Measurements from ENCODE around the gene BET1.

Gene BET1

DNA sequence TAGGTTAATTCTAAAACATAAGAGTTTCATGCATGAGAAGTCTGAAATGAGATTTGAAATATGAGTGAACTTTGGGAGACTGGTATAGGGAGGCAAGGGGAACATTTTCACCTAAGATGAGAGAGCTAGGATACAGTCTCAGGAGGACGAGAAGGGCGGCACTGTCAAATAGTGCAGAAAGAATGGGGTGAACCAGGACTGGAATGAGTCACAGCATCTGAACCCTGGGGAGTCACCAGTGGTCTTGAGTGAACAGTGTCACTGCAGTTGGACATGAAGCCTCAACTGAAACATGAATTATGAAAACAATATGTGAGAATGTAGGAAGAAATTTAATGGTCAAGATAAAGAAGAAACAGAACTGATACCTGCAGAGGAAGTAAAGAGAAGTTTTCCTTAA lies 48.9 kb downstream of the BET1 start:
- no peak for DNase-seq

DNA sequence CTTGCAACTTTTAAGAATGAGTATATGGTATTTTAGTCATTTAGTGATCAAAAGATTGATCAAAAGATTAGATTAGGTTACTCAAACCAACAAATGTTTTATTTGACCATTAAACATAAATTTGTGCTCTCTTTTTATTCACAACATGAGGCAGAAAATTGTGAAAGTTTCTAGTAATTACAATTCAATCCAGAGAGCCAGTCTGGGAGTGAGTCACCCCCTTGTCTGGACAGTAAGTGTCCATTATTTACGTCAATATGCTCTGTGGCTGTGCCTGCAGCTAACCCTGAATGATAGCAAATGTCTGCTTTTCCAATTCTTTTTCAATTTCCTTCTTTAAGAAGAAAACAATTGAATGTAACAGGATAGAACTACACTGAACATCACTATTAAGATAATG lies 54.7 kb downstream of the BET1 start:
- no peak for DNase-seq

DNA sequence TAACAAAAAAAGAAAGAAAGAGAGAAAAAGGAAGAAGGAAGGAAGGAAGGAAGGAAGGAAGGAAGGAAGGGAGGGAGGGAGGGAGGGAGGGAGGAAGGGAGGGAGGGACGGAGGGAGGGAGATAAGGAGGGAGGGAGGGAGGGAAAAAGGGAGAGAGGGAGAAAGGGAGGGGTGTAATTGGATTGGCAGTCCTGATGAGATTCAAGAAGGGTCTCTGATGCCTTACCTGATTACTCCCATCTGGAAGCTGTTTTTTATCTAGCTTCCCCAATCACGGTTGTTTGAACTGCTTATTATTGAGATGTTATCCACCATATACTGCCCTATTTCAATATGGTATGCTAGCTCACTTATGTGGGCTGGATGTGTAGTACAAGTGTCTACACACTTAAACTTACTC lies 55.3 kb downstream of the BET1 start:
- DNase-seq: no peak

DNA sequence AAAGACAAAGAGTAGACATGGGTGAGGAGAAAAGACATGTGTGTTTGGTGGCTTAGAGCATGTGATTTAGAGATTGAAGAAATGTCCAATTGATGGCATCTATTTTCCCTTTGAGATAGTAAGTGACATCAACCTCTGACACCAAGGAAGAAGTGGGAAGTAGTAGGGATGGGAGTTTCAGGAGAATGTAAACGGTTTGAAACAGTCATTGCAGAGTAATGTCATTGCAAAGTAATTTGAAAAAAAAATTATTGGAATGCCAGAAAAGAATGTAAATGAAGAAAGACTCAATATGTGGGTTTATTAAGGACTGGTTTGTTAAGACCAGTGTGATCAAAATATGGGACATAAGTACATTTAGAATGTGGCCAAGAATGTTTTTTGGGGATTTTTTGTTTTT lies 56.0 kb downstream of the BET1 start:
- no peak for DNase-seq

DNA sequence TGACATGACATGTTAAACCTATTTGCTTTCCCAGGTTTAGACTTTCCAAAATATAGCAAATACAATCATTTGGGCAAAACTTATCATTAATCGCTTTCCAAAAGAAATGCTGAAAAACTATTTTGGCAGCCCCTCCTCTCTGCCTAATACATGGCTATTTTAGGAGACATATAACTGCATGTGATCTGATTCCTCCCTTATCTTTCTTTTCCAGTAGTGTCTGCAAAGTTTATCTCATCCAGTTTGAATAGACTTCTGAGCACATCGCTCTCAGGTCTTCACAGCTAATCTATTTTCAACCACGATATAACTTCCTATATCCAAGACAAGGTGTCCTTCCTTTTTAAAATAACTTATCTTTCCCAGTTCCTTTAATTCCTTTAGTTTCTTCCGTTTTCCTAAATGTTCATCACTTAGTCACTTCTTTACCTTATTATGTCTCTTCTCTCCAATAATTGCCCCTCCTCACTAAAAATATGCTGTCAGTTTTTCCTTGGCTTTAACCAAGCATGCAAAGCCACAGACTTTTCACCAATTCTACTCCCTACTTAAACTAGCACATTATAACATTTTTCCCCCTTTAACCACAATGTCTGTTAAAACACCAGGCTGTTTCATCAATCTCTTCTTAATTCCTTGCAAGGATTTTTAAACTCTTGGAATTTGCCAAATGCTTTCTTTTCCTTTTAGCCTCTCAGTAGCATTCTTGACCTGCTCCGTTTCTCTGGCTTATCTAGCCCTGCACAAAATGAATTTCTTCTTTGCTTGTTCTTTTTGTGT lies 58.2 kb downstream of the BET1 start:
- no peak for DNase-seq

DNA sequence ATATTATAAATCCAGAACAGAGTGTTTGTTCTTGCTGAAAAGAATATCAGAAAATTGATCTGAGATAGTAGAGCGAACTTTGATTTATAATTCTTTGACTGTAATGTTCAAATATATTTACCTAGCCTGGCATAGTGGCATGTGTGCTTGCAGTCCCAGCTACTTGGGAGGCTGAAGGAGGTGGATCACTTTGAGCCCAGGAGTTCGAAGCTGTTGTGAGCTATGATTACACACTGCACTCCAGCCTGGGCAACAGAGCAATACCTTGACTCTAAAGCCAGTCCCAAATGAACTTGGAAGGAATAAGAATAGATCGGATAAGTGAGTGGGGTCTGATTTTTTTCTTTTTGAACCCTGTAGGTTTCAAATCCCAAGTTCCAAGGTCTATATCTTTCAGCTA lies 59.1 kb downstream of the BET1 start:
- DNase-seq: no peak

DNA sequence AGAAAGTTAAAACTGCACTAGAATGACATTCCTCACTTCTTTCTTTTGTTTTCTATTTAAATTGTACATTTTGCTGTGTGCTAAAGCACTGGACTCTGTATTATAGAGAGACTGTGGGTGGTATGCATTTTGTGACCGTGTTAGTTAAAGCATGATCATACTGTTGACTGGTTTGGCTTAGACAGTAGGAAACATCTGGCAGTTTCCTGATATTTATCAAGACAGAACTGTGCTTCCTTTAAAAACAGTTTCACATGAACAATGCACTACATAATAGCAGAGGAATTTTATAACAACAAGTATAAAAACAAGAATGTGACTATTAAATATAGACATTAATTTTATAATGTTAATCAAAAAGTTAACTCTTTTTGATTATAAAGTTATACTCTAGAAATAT lies 59.5 kb downstream of the BET1 start:
- DNase-seq: no peak

DNA sequence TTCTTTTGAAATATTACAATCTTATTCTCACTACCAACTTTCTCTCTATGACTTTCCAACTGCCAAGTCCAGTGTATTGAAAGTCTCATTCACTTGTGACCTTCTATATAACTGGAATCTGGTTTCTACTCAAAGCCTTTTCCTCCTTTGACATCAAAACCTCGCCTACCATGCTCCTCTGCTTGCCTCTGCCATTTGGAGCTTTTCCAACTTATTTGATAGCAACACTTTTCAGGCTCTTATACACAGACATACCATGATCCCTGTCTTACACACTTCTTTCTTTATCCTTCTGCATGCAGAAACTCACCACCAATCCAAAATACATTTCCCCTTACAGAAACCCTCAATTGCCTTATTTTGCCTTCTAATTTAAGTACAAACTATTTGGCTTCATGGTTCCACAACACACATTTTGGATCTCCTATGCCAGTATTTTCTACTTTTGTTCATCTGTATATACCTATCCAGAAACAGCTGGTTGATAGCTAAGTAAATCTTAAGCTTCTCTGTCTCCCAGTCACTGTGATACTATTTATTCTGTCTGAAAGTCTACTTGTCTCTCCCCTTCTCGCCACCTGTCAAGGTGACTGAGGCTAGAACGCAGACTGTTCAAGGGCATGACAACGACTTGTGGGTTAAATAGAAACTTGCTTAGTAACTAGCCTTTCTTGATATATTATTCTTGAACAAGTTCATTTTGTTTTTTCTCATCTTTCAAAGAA lies 60.2 kb downstream of the BET1 start:
- no peak for DNase-seq

All from suppressor macrophage treated with lipopolysaccharide for 1 hour (primary cell).